Suppressor macrophage treated with lipopolysaccharide for 4 hours (primary cell): ENCODE data around the gene LFNG.
A peak's percentile ranks its signal among the peaks of the same experiment; 100 is the strongest.

Experiments used
- DNase-seq: peaks from one replicate; pipeline ENCODE4 v3.0.0-alpha.2; 2020

LFNG gene

GRCh38 chr7:2519119-2519930 is at the start of gene LFNG:
Gene LFNG (plus strand): TSS chr7:2519774. CDS start chr7:2519862, 88 bp downstream.
- peak; percentile 95 for DNase-seq

- DNase-seq: no peak
Observed at GRCh38 chr7:2470204-2471021, 49.2 kb upstream of the LFNG start.

GRCh38 chr7:2471022-2471329 is 48.6 kb upstream of the LFNG start:
- no peak for DNase-seq

GRCh38 chr7:2471396-2471795 is 48.2 kb upstream of the LFNG start:
- DNase-seq: no peak

DNA sequence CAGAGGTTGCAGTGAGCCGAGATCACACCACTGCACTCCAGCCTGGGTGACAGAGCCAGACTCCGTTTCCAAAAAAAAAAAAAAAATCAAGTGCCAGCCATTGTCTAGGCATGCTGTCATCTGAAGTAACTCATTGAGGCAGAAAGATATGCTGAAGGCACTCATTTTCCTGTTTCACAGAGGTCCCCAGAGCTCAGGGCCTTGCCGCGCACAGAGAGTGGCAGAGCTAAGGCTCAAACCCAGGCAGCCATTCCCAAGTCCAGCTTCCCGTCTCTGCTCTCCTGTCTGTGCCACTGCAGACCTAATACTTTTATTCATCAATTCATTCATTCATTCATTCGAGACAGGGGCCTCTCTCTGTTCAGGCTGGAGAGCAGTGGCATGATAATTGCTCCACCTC is 46.8 kb upstream of the LFNG start:
- no peak for DNase-seq

GRCh38 chr7:2473496-2474180 is 45.9 kb upstream of the LFNG start:
- DNase-seq: no peak

GRCh38 chr7:2474224-2474623 is 45.4 kb upstream of the LFNG start:
- DNase-seq: no peak

GRCh38 chr7:2474813-2475677 is 44.5 kb upstream of the LFNG start:
- DNase-seq: no peak

DNA sequence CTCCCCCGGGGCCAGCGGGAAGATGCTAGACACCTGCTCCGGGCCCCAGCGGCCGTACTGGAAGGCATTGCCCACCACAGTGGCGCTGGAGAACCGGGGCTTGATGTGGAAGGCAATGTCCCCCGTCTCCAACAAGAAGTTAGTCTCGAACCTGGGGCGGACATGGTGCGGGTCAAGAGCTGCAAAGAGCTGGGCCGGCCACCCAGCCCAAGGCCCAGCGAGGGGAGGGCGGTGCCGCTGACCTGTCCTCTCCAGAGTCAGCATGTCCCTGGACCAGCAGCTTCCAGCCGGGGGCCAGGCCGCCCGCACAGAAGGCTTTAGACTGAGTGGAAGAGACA is 43.9 kb upstream of the LFNG start:
- no peak for DNase-seq

DNA sequence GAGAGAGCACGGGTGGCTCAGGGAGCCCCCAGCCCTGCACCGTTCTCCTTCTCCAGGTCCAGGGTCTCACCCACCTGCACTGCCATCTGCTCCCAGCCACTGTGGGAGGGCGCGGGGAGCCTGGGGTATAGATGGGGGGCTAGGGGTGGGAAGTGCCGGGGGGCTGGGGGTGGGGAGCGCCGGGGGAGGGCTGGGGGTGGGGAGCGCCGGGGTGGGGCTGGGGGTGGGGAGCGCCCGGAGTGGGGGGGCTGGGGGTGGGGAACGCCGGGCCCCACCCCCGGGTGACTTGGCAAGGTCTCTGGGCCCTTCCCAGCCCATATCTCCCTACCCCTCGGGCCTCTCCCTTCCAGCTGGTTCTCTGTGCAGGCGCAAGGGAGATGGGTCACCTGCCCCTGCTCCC is 43.3 kb upstream of the LFNG start, which contains the start of gene GRIFIN:
TSS of gene GRIFIN (minus strand) at position 101 of the 400 bp plus-strand sequence. CDS start at position 86, 15 bp downstream.
- DNase-seq: no peak

GRCh38 chr7:2476776-2477446 is 42.7 kb upstream of the LFNG start:
- DNase-seq: no peak

DNA sequence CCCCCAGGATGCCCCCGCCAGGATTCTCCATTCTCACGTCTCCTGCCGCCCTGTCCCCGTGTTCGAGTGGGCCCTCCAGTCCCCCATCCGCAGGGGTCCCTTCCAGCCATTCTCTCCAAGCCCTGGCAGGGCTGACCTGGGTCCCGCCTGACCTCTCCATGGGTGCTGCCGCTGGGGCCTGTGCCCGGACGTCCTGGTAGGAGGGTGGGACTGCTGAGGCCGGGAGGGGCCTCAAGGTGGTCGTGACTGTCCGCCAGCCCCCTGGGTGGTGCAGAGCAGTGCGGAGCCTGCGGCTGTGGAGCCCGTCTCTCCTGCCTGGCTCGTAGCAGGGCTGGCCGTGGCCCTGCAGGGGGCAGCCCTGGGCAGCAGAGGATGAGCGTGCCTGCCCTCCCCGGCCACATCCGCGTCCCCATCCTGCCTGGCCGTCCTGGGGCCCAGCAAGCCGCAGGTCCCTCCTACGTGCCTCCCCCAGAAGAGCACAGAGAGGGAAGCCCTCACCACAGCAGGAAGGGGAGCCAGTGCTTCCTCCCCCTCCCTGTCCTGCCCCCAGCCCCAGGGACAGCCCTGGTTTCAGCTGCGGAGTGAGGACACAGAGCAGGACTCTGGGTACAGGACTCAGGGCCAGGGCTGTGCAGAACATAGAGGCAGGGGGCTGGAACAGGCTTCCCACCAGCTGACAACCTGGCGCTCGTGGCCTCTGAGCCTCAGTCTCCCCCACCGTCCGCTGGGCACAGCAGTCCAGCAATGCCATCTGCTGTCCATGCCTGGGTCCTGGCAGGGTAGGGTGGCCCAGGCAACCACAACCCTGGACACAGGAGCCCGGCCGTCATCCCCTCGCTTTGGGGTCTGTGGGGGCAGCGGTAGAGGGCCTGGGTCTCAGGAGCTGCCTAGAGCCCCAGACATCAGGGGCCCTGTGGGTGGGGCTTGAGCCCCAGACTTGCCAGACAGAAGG is 41.9 kb upstream of the LFNG start:
- DNase-seq: peak; percentile 83

GRCh38 chr7:2478399-2478785 is 41.2 kb upstream of the LFNG start:
- no peak for DNase-seq

DNA sequence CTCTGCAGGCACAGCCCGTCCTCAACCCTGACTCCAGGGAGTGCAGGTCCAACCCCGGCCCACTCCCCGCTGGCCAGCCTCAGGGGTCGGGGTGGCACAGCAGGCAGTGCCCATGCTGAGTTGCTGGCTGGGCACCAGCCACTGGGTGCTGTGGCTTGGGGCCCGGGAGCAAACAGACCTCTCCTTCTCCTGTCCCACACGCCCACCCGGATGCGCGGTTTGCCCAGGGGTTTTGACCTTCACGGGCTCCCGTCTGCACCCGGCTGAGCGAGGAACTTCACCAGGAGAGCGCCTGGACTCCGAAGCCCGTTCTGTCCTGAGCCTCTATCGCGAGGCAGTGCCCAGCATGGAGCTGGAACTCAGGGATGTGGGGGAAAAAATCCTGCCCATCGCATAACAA is 40.8 kb upstream of the LFNG start:
- DNase-seq: no peak

DNA sequence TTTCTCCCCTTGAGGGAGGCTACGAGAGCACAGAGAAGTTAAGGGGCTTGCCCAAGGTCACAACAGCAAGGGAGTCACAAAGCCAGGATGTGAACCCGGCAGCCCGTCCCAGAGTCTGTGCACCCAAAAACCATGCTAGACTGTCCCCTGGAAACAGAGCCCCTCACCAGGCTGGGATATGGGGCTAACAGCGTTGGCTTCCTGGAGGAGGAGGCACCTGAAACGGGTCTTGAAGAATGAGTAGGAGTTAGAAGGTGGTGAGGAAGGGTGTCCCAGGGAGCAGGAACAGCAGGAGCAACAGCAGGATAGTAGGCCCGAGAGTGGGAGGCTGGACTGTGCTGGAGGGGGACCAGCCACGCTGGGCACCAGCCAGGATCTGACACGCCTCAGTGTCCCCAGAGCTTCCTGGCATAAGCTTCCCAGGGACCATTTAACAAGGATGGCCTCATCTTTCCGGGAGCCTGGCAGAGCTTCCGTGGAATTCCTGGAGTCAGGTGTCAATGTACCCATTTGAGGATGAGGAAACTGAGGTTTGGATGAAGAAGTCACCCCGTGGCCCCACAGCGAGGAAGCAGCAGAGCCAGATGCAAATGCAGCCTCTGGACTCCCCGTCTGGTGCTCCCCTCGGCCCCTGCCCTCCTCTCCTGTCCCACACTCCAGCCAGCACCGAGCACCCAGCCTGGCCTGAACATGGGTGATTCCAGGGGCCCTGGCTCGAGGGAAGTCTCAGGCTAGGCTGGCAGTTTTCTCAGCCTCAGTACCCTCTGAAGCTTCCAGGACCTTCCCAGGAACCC is 40.1 kb upstream of the LFNG start:
- no peak for DNase-seq

GRCh38 chr7:2480070-2480408 is 39.5 kb upstream of the LFNG start:
- no peak for DNase-seq

- DNase-seq: no peak
Observed at GRCh38 chr7:2481195-2481594, 38.4 kb upstream of the LFNG start.

DNA sequence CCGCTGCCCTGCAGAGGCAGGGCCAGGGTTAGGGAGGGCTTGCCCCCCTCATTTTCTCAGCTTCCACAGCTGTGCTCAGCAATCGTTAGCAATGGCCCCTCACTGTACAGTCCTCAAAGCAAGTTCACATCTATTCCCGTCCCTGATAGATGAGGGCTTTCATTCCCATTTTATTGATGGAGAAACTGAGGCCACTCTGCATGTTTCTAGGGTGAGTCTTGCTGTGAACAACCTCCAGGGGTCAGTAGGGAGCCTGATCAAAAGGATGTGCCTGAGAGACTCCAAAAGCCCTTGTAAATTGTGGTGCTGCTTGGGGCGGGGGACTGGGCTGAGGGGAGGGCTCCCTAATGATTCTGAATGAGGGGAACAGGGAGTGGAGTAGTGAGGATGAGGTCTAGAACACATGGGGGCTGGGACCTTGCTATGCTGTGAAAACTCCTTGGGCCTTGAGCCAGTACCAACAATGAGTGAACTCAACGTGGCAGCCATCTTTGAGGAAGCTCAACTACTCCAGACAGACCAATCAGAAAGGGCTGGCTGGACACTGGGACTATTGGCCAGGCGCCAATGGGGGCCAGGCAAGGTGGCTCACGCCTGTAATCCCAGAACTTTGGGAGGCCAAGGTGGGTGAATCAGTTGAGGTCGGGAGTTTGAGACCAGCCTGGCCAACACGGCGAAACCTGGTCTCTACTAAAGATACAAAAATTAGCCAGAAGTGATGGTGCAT is 36.7 kb upstream of the LFNG start:
- DNase-seq: no peak

DNA sequence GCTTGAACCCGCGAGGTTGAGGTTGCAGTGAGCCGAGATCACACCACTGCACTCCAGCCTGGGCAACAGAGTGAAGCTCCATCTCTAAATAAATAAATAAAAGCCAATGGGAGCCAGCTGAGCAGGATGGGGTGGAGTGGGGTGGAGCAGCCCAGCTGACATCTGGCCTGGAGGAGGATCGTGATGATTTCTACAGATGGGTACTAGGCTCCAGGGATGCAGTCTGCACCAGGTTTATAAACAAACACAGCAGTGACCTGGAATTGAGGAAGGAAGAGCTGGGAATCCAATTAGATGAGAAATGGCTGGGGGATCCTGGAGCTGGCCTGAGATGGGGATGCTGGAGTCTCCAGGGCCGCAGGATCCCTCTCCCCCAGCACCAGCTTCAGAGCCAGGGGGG is 36.1 kb upstream of the LFNG start:
- no peak for DNase-seq

GRCh38 chr7:2484868-2485267 is 34.7 kb upstream of the LFNG start:
- DNase-seq: no peak
